Measurements from ENCODE around the gene HAUS5. TPM values are rescaled to one million over a fixed set of nuclear protein-coding genes. Genes with fewer than 3 reads are reported as not detected.
"Not testable (repeated sequence)": the region's sequence is repeated elsewhere in the genome, so short reads cannot be mapped to it uniquely, and the experiment has no call there.

The HAUS5 gene, protein sequence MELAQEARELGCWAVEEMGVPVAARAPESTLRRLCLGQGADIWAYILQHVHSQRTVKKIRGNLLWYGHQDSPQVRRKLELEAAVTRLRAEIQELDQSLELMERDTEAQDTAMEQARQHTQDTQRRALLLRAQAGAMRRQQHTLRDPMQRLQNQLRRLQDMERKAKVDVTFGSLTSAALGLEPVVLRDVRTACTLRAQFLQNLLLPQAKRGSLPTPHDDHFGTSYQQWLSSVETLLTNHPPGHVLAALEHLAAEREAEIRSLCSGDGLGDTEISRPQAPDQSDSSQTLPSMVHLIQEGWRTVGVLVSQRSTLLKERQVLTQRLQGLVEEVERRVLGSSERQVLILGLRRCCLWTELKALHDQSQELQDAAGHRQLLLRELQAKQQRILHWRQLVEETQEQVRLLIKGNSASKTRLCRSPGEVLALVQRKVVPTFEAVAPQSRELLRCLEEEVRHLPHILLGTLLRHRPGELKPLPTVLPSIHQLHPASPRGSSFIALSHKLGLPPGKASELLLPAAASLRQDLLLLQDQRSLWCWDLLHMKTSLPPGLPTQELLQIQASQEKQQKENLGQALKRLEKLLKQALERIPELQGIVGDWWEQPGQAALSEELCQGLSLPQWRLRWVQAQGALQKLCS
- 5.2 TPM for total RNA-seq
- long read RNA-seq, full-length matches to known transcripts: 4 of 8 reads
- long read RNA-seq, partial matches to known transcripts: 1 of 8 reads
- long read RNA-seq, other reads (novel, unspliced or antisense): 3 of 8 reads

DNA sequence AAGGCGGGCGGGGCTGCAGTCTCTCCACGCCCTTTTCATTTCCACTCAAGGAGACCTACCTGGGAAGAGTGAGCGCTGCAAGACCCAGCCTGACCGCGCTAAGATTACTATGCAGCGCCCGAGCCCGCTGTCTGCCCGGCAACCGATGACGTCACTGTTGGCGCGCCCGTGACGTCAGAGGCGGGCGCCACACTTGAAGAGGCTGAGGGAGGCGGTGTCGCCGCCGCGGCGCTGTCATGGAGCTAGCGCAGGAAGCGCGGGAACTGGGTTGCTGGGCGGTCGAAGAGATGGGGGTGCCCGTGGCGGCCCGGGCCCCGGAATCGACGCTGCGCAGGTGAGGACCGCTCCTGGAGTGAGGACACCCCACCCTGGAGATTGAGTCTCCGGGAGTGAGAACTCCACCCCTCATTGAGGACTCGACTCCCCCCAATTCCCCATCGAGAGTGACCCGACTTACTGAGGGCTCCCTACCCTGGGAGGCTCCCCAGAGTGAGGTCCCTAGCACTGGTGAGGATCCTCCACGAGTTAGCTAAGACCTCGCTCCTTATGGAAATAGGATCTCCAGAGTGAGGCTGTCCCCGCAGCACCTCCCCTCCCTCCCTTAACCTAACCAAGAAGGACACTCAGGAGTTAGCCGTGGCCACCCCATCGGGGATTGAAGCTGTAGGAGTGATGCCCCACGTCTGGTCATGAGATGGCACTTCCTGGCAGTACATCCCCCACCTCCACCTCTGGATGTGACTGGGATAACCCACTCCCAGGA is at the start of gene HAUS5:
TSS of gene HAUS5 (plus strand) at position 177 of the 763 bp plus-strand sequence. CDS start at position 237, 60 bp downstream.
- intact Hi-C loops (cut with DNase I): no loop called here
- ATAC-seq (peak; percentile 97), DNase-seq (ENCODE audit: missing footprints) (peak; percentile 98)

DNA sequence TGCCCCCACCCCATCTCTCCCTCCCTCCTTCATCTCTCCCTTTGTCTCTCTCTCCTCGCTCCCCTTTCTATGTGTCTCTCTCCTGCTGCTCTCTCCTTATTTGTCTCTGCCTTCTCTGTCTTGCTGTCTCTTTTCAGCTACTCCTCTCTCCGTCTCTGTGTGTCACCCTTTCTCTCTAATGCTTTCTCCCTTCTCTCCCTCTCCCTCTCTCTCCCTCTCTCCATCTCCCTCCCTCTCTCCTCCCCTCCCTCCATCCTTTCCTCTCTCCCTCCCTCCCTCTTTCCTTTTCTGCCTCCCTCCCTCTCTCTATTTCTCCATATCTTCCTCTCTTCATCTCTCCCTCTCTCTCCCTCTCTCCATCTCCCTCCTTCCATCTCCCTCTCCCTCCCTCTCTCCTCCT is 49.8 kb upstream of the HAUS5 start:
- no peak for DNase-seq (ENCODE audit: missing footprints)
- intact Hi-C loops (cut with DNase I): no loop called here
- no peak for ATAC-seq

DNA sequence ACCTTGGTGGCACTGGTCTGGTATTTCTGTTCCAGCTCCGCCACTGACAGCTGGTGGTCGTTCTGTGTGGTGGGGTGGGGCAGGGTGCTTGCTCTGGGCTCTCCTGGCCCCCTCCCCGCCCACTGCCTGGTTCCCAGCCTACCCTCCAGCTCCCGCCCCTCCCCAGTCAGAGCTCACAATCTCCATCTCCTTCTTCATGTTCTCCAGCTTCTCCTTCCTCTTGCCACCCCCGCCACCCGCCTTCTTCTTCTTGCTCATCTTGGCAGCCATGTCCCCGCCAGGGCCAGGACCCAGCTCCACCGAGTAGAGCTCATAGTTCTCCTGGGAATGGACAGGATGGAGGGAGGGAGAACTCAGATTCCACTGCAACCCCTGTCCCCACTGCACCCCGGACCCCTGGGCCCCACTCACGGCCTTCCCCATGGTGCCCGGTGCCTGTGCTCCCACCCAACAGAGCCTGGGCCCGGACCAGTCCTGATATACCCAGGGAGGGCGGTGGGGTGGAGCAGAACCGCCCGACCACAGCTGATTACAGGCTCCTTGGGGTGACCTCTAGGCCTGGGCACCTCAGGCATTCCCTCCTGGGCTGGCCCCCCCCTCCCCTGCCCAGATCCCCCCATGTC is 49.2 kb upstream of the HAUS5 start, which contains the start of gene ATP4A:
TSS of gene ATP4A (minus strand) at position 452 of the 623 bp plus-strand sequence. CDS start at position 423, 29 bp downstream.
- DNase-seq (ENCODE audit: missing footprints): no peak

DNA sequence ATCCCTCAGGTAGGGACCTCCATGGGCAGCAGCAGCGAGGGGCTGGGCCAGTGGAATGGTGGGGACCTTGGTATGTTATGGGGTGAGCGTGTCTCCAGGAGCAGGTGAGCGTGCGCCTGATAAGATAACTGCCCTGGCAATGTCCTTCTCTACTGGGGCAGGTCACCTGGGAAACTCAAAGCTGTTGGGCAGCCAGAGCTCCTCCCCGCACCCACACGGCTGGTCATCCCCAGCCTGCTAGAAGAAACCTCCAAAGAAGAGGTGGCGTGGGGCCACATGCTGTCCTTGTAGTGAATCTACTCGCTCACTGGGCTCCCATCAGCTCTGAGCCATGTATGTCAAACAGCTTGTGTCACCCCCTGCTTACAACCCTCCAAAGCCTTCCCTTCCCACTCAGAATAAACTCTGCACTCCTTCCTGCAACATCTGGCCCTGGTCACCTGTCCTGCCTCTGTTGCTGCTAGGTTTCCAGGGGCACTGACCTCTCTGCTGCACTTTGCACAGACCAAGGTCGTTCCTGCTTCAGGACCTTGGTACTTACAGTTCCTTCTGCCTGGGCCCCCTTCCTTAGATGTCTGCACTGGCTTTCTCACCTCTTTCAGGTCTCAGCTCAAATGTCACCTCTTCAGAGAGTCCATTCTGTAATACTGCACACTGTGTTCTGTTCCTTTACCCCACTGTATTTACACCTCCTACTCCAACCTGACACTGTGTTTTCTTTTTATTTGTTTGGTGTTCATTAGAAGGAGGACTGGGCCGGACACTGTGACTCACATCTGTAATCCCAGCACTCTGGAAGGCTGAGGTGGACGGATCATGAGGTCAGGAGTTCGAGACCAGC is 47.3 kb upstream of the HAUS5 start:
- no peak for DNase-seq (ENCODE audit: missing footprints)
- no peak for ATAC-seq
- intact Hi-C loops (cut with DNase I): no loop called here

More for the DNA sequence above, 49.2 kb upstream of the HAUS5 start, which contains the start of gene ATP4A:
- intact Hi-C loops (cut with DNase I): no loop called here
- ATAC-seq: no peak

DNA sequence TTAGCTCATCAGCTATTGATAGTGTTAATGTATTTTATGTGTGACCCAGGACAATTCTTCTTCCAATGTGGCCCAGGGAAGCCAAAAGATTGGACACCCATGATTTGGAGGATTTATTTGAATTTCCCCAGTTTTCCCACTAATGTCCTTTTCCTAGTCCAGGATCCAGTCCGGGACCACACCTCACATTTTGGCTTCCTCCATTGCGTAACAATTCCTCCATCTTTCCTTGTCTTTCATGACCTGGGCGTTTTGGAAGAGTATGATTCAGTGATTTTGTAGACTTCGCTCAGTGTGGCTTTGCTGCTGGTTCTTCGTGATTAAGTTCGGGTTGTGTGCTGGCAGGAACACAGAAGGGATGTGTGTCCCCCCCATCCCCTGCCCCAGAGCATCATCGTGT is 45.8 kb upstream of the HAUS5 start:
- ATAC-seq (no peak), DNase-seq (ENCODE audit: missing footprints) (no peak)
- intact Hi-C loops (cut with DNase I): no loop called here

DNA sequence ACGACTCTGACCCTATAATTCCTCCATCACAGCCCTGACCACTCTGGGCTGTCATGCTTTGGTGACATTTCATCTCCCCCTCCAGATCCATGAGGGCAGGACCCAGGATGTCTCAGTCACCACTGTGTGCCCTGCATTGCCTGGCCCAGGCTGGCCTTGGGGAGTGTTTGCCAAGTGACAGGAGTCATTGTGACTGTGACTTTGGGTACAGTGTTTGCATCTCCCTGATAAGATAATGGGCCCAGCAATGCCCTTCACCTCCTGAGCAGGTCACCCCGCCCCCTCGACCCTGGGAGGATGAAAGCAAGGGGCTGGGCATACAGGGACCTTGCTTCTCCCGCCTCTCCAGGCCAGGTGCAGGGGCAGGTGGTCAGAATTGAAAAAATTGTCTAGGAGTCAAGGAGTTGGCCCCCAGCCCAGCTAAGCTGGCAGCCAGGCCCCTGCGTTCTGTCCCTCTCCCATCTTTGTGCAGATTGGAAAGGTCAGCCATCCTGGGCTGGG is 43.2 kb upstream of the HAUS5 start:
- ATAC-seq: no peak
- DNase-seq (ENCODE audit: missing footprints): no peak
- intact Hi-C loops (cut with DNase I): no loop called here

DNA sequence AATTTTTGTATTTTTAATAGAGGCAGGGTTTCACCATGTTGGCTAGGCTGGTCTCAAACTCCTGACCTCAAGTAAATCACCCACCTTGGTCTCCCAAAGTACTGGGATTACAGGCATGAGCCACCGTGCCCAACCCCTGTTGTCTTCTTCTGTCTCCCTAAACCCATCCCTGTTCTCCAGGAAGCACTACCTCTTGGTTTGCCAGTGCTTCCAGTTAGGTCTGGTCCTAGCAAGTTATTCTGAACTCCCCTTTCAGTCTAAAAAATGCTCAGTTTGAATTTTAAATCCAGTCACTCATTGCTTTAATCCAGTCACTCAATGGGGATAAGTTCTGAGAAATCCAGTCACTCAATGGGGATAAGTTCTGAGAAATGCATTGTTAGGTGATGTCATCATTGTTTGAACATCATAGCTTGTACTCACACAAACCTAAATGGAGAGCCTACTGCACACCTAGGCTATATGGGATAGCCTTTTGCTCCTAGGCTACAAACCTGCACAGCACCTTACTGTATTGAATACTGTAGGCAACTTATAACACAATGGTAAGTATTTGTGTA is 41.0 kb upstream of the HAUS5 start:
- intact Hi-C loops (cut with DNase I): no loop called here
- DNase-seq (ENCODE audit: missing footprints) (no peak), ATAC-seq (no peak)

DNA sequence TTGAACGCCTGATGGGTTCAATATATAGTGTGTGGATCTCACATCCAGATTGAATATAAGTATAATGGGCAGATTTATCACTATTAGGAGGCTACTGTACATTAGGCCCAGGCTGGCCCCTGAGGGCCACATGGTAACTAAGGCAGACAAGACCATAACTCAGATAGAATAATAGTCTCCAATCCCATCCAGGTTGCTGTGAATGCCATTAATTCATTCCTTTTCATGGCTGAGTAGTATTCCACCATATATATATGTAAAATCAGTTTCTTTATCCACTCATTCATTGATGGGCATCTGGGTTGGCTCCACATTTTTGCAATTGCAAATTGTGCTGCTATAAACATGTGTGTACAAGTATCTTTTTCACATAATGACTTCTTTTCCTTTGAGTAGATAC is 34.6 kb upstream of the HAUS5 start:
- DNase-seq (ENCODE audit: missing footprints): no peak
- intact Hi-C loops (cut with DNase I): no loop called here

DNA sequence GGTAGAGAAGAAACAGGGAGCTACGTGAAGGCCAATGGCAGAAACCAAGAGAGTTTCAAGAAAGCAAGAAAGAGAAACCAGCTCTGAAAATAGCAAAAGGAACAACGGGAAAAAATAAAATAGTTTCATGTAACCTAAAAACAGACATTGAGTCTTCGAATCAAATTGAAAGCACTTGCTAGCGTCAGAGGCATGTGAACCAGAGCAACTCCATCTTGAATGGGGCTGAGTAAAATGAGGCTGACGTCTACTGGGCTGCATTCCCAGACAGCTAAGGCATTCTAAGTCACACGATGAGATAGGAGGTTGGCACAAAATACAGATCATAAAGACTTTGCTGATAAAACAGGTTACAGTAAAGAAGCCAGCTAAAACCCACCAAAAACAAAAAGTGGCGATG is 33.8 kb upstream of the HAUS5 start:
- no peak for ATAC-seq
- intact Hi-C loops (cut with DNase I): no loop called here
- DNase-seq (ENCODE audit: missing footprints): no peak

More for the DNA sequence above, 34.6 kb upstream of the HAUS5 start:
- no peak for ATAC-seq

DNA sequence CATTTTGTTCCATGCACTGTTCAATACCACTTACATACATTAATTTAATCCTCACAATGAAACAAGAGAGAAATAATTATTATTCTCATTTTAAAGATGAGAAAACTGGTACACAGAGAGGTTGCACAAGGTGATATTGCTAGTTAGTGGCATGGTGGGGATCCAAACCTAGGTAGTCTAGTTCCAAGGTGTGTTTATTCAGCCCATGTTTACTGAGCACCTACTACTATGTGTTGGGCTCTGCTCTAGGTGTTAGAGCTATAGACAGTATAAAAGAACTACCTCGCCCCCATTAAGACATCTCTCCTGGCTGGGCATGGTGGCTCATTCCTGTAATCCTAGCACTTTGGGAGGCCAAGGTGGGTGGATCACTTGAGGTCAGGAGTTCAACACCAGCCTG is 29.8 kb upstream of the HAUS5 start:
- no peak for ATAC-seq
- intact Hi-C loops (cut with DNase I): no loop called here
- no peak for DNase-seq (ENCODE audit: missing footprints)

DNA sequence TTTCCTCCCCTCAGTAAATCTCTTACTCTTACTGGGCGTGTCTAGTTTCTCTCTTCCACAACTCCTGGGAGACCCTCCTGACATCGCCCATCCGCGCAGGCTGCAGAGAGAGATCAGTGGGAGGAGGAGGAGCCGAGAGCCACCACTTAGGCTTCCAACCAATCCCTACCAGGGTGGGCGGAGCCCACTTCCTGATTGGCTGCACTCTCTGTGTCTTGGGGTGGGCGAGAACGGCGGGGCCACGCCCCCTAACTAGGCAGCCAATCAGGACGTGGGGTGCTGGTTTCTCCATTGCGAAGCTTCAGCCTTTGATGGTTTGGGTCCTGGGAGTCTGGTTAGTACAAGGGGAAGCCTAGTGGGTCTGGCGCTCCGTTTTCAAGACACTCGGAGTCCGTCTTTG is 26.7 kb upstream of the HAUS5 start, which contains the start of gene PMIS2:
TSS of gene PMIS2 (plus strand) at position 326 of the 400 bp plus-strand sequence. CDS start 87 bp downstream, outside the sequence.
- DNase-seq (ENCODE audit: missing footprints) (peak; percentile 67), ATAC-seq (no peak)
- intact Hi-C loops (cut with DNase I): no loop called here

DNA sequence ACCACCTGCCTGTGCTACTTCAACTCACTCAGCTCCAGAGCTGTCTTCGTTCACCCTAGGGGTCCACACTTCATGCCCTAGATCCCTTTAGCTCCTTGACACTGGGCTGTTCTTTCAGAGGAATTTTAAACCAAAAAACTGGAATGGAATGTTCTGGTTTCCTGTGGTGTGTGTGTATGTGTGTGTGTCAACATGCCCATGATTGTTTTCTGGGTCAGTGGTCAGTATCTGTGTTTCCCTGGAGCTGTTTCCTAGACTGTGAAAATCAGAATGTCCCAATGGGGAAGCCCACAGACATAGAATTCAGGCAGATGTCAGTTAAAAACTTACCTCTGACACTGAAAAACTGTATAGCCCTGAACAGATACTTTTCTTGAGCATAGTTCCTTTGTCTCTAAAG is 25.2 kb upstream of the HAUS5 start:
- no peak for ATAC-seq
- intact Hi-C loops (cut with DNase I): no loop called here
- DNase-seq (ENCODE audit: missing footprints): no peak

DNA sequence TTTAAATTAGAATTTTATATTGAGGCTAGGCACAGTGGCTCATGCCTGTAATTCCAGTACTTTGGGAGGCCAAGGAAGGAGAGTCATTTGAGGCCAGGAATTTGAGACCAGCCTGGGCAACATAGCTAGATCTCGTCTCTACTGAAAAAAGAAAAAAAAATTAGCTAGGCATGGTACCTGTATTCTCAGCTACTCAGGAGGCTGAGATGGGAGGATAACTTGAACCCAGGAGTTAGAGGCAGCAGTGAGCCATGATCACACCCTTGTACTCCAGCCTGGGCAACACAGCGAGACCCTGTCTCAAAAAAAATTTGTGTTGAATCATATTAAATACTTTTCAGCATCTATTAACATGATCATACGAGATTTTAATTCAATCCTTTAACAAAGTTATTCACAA is 21.7 kb upstream of the HAUS5 start:
- DNase-seq (ENCODE audit: missing footprints) (no peak), ATAC-seq (no peak)
- intact Hi-C loops (cut with DNase I): loop anchor here (5.0 kb wide), 1 partner anchor 239 kb away; no protein-coding TSS in a partner anchor

DNA sequence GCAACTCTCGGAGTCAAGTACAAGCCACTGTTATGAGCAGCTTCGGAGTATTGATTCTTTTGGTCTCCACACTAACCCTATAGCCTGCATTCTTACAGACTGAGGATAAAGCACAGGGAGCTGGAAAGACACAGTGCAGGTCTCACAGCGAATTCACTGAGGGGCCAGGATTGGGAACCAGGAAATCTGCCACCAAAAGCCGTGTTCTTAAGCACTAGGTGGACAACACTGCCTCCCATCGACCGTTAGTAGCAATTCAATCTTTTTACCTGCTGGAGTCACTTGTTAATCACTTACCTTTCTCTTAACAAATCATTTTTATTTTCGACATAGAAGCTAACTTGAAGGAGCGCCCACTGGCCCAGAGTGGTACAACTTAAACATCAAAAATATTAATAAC is 20.3 kb upstream of the HAUS5 start:
- intact Hi-C loops (cut with DNase I): loop anchor here (5.0 kb wide), 1 partner anchor 240 kb away; no protein-coding TSS in a partner anchor
- ATAC-seq (no peak), DNase-seq (ENCODE audit: missing footprints) (no peak)

DNA sequence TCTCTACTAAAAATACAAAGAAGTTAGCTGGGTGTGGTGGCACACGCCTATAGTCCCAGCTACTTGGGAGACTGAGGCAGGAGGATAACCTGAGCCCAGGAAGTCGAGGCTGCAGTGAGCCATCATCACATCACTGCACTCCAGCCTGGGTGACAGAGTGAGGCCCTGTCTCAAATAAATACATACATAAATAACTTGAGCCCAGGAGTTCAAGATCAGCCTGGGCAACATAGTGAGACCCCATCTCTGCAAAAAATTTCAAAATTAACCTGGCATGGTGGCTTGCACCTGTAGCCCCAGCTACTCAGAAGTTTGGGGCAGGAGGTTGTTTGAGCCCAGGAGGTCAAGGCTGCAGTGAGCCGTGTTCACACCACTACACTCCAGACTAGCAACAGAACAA is 17.5 kb upstream of the HAUS5 start:
- DNase-seq (ENCODE audit: missing footprints); ATAC-seq; intact Hi-C loops (cut with DNase I): not testable (repeated sequence)

DNA sequence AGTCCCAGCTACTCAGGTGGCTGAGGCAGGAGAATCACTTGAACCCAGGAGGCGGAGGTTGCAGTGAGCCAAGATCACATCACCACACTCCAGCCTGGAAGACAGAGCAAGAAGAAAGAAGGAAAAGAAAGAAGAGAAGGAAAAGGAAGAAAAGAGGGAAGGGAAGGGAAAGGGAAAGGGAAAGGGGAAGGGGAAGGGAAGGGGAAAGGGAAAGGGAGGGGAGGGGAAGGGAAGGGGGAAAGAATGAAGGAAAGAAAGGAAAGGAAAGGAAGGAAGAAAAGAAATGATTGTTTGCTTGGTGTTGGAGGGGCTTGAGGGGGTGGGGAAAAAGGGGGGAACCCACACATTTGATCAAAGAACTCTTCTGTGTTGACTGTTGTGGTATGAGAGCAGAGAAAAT is 16.6 kb upstream of the HAUS5 start:
- DNase-seq (ENCODE audit: missing footprints) (no peak), ATAC-seq (no peak)
- intact Hi-C loops (cut with DNase I): no loop called here

DNA sequence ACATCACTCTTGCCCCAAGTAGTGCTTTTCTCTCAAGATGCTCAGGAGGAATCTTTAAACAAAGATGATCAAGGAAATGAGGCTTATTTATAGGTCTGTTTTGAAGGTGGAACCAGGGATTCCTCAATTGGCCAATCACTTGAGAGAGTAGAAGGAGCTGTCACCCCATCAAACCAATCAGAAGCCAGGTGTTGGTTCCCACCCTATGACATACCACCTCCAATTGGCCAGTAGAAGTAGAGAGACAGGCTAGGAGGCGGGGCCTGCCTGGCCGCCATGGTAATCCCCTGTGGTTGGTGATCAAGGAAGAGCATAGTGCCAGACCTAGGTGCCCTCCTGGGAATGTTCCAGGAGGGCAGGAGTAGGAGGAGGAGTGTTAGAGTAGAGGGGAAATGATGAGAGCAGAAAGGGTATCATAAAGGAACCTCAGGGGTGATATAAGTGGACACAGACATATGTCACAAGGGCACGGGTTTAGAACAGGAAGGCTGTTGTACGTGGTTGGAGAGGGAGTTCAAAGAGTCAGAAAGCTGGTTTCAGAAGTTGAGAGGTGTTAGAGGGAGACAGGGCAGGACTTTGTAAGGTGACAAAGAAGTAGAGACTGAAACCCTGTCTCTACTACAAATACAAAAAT is 16.1 kb upstream of the HAUS5 start:
- DNase-seq (ENCODE audit: missing footprints): no peak
- intact Hi-C loops (cut with DNase I): no loop called here
- no peak for ATAC-seq

All from Right ventricle myocardium inferior (tissue), 1 donor.